ENCODE measurements around the gene GMFB.
"Not testable (repeated sequence)": the region's sequence is repeated elsewhere in the genome, so short reads cannot be mapped to it uniquely, and the experiment has no call there.

The GMFB gene

GRCh38 chr14:54490445-54491175, 1.8 kb upstream of the GMFB start:
- no peak for DNase-seq

- DNase-seq: no peak
Observed at GRCh38 chr14:54489731-54490444, 1.1 kb upstream of the GMFB start.

DNA sequence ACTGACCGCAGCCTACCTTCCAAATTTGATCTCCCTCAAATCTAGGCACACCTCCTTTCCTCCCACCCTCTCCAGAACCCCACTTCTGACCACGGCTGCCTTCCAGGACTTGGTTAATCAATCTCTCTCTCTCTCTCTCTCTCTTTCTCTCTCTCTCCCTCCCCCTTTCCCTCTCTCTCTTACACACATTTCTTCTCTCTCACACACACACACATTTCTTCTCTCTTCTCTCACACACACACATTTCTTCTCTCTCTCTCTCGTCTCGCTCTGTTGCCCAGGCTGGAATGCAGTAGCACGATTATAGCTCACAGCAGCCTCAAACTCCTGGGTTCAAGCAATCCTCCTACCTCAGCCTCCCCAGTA, 521 bp upstream of the GMFB start:
- DNase-seq: no peak

DNA sequence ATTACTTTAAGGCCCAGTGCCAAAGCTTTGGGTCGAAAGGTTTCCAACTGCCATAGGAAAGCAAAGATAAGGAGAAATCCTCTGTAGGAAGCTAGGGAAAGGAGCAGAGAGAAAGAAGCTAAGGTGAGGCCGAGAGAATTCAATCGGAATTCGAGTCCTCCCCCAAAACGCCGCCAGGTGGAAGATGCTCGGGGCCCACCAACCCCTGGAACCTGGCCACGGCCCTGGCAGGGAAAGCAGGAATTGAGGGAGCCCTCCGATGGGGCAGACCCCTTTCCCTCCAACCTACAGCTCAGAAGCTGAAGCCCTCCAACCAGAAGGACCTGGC, 498 bp downstream of the GMFB start:
- DNase-seq: peak; percentile 33

DNA sequence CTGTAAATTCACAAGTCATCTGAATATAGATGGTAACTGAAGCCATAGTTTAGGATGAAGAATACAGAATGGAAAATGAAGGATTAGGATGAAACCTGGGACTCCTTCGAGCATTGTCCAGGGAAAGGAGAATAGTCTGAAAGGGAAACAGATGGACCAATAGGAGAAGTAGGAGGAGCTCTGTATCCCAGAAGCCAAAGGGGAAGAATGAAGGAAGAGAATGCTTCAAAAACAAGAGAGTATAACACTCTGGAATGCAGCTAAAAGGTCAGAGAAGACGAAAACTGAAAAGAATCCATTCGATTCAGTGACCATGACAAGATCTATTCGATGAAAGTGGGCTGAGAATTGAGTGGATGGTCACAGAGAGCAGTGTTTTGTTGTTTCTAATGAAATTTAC, 1.0 kb downstream of the GMFB start:
- peak; percentile 20 for DNase-seq

GRCh38 chr14:54486685-54487084, 2.1 kb downstream of the GMFB start:
- peak; percentile 47 for DNase-seq

GRCh38 chr14:54483846-54484245, 4.9 kb downstream of the GMFB start:
- no peak for DNase-seq

GRCh38 chr14:54483073-54483745, 5.6 kb downstream of the GMFB start:
- no peak for DNase-seq

GRCh38 chr14:54481695-54482094, 7.1 kb downstream of the GMFB start:
- DNase-seq: no peak

DNA sequence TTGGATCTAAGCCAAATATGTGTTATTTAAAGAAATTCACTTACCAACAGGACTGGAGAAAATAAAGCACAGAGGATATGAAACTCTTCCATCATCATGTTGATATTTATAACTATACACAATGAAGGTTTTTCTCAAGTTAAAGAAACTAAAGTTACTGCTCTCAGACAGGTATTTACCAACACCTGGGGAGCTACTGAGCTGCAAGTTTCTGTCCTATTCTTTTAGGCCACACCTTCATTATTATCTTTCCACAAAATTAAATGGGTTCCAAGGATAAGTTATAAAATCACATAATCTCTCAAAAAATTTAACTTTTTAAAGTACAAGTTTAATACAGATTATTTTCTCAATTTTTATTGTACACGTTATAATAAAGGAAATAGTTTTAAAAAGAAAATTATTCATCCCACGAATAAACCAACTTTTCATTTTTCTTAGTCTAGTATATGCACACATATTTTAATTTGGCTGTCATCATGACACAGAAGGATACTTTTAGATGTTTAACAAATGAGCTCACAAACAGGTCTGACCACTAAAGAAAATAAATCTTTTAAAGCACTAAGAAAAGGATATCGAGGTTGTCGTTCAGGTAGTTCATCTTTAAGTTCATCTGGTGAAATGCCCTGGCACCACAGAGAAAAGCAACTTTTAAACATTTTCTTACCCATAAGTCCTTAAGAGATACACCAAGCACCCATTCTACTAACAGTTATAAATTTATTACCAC, 7.8 kb downstream of the GMFB start:
- DNase-seq: no peak

GRCh38 chr14:54478636-54479215, 10.1 kb downstream of the GMFB start:
- no peak for DNase-seq

- DNase-seq: no peak
Observed at GRCh38 chr14:54475911-54476310, 12.9 kb downstream of the GMFB start.

DNA sequence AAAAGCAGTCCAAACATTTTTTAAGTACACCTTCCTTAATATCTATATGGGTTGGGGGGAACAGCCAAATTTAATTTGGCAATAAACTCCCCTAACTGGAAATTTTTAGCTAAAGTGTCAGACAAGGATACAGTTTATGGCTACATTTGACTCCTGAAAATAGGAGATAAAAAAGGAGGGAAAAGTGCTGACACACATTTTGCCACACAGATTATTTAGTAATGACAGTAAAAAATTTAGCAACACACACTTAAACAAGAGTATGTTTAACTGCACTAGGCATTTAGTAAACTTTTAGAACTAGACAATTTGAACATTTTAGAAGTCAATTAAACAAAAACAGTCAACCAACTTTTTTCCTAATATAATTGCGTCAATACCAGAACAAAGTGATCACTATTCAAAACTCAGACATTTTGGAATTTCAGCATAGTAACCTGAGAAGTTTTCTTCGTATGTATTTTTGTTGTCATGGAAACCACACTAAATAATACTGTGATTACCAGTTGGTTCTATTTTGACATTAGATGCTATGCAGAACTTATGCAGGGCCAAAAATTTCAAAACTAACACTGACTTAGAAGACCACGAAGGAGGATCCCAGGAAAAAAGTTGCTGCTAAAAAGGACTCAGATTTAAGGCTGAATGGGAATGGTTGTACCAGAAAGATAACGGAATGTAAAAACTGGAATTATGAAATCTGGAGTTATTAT, 13.4 kb downstream of the GMFB start:
- no peak for DNase-seq

DNA sequence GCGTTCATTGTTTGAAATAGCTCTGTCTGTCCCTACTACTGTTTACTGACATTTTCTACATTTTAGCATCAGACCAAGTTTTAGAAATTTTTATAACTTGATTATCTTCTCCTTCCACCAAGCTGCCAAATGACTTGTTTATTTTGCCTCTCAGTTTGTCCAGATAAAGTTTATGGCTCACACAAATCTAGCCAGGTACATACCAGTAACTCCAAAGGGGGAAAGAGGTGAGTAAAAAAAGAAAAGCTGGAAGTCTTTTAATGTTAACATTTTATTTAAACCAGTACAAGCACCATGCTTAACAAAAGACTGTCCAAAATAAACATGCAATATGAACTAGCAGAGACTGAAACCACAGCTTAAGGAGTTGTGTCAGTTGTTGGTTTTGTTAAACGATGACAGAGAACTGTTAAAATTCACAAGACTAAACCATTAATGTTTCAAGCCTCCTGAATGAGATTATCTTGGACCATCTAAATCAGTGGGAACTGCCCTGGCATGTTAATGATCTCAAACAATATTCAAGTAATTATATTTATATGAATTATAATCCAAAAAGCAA, 14.5 kb downstream of the GMFB start:
- DNase-seq: no peak

DNA sequence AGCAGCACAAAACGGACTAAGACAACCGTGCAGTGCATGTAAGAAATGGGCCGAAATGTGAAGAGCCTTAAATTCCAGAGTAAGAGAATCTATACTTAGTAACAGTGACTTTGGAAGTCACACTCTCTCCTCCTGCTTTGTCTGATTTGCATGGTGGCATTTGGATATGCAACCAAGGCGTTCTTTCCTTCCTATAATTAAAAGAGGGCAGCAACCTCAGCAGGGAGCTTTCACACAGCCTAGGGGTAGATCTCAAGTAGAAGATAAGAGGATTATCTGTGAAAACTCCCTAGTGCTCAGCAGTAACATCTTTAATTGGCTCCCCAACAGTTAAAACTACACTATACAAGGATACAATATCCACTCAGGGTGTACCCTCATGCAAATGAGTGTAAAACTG, 16.5 kb downstream of the GMFB start:
- no peak for DNase-seq

- no peak for DNase-seq
Observed at GRCh38 chr14:54471641-54472040, 17.1 kb downstream of the GMFB start.

DNA sequence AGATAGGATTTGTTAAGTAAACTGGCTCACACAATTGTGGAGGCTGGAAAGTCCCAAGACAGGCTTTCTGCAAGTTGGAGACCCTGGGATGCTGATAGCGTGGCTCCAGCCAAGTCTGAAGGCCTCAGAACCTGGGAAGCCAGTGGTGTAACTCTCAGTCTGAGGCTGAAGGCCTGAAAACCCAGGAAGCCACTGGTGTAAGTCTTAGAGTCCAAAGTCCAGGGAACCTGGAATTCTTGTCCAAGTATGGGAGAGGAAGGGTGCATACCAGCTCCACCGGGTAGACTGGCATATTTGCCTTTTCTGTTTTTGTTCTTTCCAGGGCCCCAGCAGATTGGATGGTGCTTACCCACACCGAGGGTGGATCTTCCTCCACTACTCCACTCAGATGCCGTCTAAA, 18.1 kb downstream of the GMFB start:
- no peak for DNase-seq

DNA sequence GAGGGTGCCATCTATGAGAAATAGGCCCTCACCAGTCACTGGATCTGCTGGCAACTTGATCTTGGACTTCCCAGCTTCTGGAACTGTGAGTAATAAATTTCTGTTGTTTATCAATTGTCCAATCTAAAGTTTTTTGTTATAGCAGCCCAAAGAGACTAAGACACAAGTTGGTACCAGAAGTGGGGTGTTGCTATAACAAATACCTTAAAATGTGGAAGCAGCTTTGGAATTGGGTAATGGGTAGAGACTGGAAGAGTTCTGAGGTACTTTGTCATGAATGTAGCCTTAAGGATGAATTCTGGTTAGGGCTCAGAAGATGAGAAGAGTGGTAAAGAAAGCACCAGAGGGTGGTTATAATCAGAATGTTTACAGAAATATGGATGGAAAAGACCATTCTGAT, 21.5 kb downstream of the GMFB start:
- no peak for DNase-seq

DNA sequence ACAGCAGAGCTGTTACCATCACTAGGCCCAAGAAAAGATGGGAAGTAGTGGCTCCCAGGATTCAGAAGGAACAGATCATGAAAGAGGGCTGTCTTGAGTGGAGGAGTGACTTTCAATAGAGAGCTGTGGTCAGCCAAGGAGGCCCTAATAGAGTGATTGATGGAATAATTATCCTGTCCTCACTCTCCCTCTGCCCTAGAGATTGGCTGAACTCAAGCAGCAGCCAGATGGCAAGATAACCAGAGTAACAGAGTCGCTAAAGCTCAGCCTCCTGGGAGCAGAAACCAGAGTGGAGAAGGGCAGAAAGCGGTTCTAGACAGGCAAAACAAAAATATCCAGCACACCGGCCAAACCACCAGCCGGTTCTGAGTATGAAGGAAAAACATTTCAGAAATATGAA, 23.1 kb downstream of the GMFB start:
- DNase-seq: no peak

- DNase-seq: no peak
Observed at GRCh38 chr14:54462048-54462447, 26.7 kb downstream of the GMFB start.

GRCh38 chr14:54459106-54459505, 29.7 kb downstream of the GMFB start:
- DNase-seq: no peak

DNA sequence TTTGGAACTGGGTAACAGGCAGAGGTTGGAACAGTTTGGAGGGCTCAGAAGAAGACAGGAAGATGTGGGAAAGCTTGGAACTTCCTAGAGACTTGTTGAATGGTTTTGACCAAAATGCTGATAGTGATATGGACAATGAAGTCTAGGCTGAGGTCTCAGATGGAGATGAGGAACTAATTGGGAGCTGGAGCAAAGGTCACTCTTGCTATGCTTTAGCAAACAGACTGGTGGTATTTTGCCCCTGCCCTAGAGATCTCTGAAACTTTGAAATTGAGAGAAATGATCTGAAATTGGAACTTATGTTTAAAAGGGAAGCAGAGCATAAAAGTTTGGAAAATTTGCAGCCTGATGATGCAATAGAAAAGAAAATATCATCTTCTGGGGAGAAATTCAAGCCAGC, 30.2 kb downstream of the GMFB start:
- DNase-seq: not testable (repeated sequence)

Measured in OCI-M1 (cell line).